HepG2 (cell line): ENCODE measurements around the gene FAM118A. TPM values are rescaled to one million over a fixed set of nuclear protein-coding genes. Genes with fewer than 3 reads are reported as not detected.

Experiments used
- ASH2L ChIP-seq: fragments of 300-600, 200-600 bp; sonication (generic); IDR thresholded peaks from 2 replicates; pipeline ENCODE4 v1.7.0; 2017; ENCODE audit warnings: low read depth, mild to moderate bottlenecking, moderate library complexity, mixed read lengths, low read length; ENCODE audit not compliant: insufficient read length
- CEBPG ChIP-seq: IDR thresholded peaks from 2 replicates; pipeline ENCODE4 v1.6.1; 2016
- EZH2 ChIP-seq: conservative IDR thresholded peaks from 2 replicates; pipeline ENCODE4 v1.6.1; 2012; ENCODE audit warnings: mild to moderate bottlenecking, low read depth, low read length, moderate library complexity
- IKZF4 ChIP-seq: sonication (generic); formaldehyde crosslinking; IDR thresholded peaks from 2 replicates; pipeline ENCODE4 v1.5.1; 2020; ENCODE audit warnings: borderline replicate concordance, mild to moderate bottlenecking, low read depth, missing genetic modification reagents; ENCODE audit errors: not compliant biosample characterization
- MYC ChIP-seq: sonication (generic); formaldehyde crosslinking; IDR thresholded peaks from 2 replicates; pipeline ENCODE4 v1.9.0; 2021; ENCODE audit warnings: missing genetic modification reagents, borderline replicate concordance
- NFYC ChIP-seq: IDR thresholded peaks from 2 replicates; pipeline ENCODE4 v1.6.1; 2016; ENCODE audit warnings: missing genetic modification reagents, missing compliant biosample characterization
- NPAS2 ChIP-seq: sonication (generic); formaldehyde crosslinking; IDR thresholded peaks from 2 replicates; pipeline ENCODE4 v1.8.0; 2022; ENCODE audit warnings: mild to moderate bottlenecking, missing genetic modification reagents, borderline replicate concordance
- NR1H2 ChIP-seq: sonication (generic); formaldehyde crosslinking; IDR thresholded peaks from 2 replicates; pipeline ENCODE4 v1.8.1; 2022; ENCODE audit warnings: low read depth, missing genetic modification reagents, borderline replicate concordance
- POLR2AphosphoS2 ChIP-seq: IDR thresholded peaks from 2 replicates; pipeline ENCODE4 v1.6.1; 2011; ENCODE audit warnings: low read depth, low read length, improper control_type of control experiment
- TFDP2 ChIP-seq: sonication (generic); formaldehyde crosslinking; IDR thresholded peaks from 2 replicates; pipeline ENCODE4 v1.4.0; 2020; ENCODE audit warnings: missing genetic modification reagents
- YEATS4 ChIP-seq: sonication (generic); formaldehyde crosslinking; IDR thresholded peaks from 2 replicates; pipeline ENCODE4 v1.4.0; 2020; ENCODE audit warnings: missing genetic modification reagents, borderline replicate concordance
- ZBTB2 ChIP-seq: sonication (generic); formaldehyde crosslinking; IDR thresholded peaks from 2 replicates; pipeline ENCODE4 v1.8.0; 2022; ENCODE audit warnings: low read depth, missing genetic modification reagents
- ZBTB3 ChIP-seq: sonication (generic); formaldehyde crosslinking; IDR thresholded peaks from 2 replicates; pipeline ENCODE4 v1.4.0; 2020; ENCODE audit warnings: low read depth, mild to moderate bottlenecking, moderate library complexity, missing genetic modification reagents, borderline replicate concordance
- ZFP36L2 ChIP-seq: sonication (generic); formaldehyde crosslinking; IDR thresholded peaks from 2 replicates; pipeline ENCODE4 v1.4.0; 2020; ENCODE audit warnings: missing genetic modification reagents
- ZNF274 ChIP-seq: sonication (generic); formaldehyde crosslinking; IDR thresholded peaks from 2 replicates; pipeline ENCODE4 v1.5.1; 2020; ENCODE audit warnings: mild to moderate bottlenecking, missing genetic modification reagents
- ZNF331 ChIP-seq: sonication (generic); formaldehyde crosslinking; IDR thresholded peaks from 2 replicates; pipeline ENCODE4 v1.4.0; 2020; ENCODE audit warnings: missing genetic modification reagents
- ZNF350 ChIP-seq: sonication (generic); formaldehyde crosslinking; IDR thresholded peaks from 2 replicates; pipeline ENCODE4 v1.4.0; 2020; ENCODE audit warnings: mild to moderate bottlenecking, low read depth, missing genetic modification reagents, borderline replicate concordance
- ZNF552 ChIP-seq: sonication (generic); formaldehyde crosslinking; IDR thresholded peaks from 2 replicates; pipeline ENCODE4 v1.9.0; 2022; ENCODE audit warnings: missing genetic modification reagents, mild to moderate bottlenecking, borderline replicate concordance
- ZNF605 ChIP-seq: sonication (generic); formaldehyde crosslinking; IDR thresholded peaks from 2 replicates; pipeline ENCODE4 v1.8.0; 2022; ENCODE audit warnings: mild to moderate bottlenecking, missing genetic modification reagents
- ZNF776 ChIP-seq: sonication (generic); formaldehyde crosslinking; IDR thresholded peaks from 2 replicates; pipeline ENCODE4 v1.4.0; 2020; ENCODE audit warnings: mild to moderate bottlenecking, missing genetic modification reagents
- polyA plus RNA-seq, 8 experiments: library from polyadenylated mRNA; depleted of rRNA in 3 of 8; stranded (reverse) in 7 of 8; unstranded in 1 of 8; fragments of >200 nt; fragmentation: Illumina TruSeq in 4 of 8; extraction: Trizol in 4 of 8; gene quantifications; 2 replicates each; pipeline versions ENCODE4 v1.2.1 to v1.2.3, GENCODE V29; 2011 to 2016; ENCODE audit warnings: low read depth in 4 of 8, missing spikeins in 1 of 8, mixed read lengths in 1 of 8; ENCODE audit not compliant: insufficient read depth in 1 of 8
- total RNA-seq, 5 experiments: library from RNA; depleted of rRNA; stranded (reverse); fragments of >200 nt; fragmentation: Illumina TruSeq; extraction: Trizol; gene quantifications; 2 replicates each; pipeline ENCODE4 v1.2.3, GENCODE V29; 2016; ENCODE audit warnings: low read depth in 1 of 5
- TF ChIP-seq, protein P1 (sequence below): sonication (generic); formaldehyde crosslinking; IDR thresholded peaks from 2 replicates; pipeline ENCODE4 v1.5.0; 2020; ENCODE audit warnings: missing genetic modification reagents, mild to moderate bottlenecking, borderline replicate concordance
- TF ChIP-seq, protein P2 (sequence below): sonication (generic); formaldehyde crosslinking; conservative IDR thresholded peaks from 2 replicates; pipeline ENCODE4 v1.4.0; 2020; ENCODE audit warnings: missing genetic modification reagents
- TF ChIP-seq, protein P3 (sequence below): sonication (generic); formaldehyde crosslinking; IDR thresholded peaks from 2 replicates; pipeline ENCODE4 v1.4.0; 2020; ENCODE audit warnings: missing genetic modification reagents

FAM118A gene
- total and polyA plus RNA-seq, 2 of the 13 experiments (the other 11 are each of a cell fraction or from before 2014, with no cell fraction given): 36.7 to 48.2 TPM

DNA sequence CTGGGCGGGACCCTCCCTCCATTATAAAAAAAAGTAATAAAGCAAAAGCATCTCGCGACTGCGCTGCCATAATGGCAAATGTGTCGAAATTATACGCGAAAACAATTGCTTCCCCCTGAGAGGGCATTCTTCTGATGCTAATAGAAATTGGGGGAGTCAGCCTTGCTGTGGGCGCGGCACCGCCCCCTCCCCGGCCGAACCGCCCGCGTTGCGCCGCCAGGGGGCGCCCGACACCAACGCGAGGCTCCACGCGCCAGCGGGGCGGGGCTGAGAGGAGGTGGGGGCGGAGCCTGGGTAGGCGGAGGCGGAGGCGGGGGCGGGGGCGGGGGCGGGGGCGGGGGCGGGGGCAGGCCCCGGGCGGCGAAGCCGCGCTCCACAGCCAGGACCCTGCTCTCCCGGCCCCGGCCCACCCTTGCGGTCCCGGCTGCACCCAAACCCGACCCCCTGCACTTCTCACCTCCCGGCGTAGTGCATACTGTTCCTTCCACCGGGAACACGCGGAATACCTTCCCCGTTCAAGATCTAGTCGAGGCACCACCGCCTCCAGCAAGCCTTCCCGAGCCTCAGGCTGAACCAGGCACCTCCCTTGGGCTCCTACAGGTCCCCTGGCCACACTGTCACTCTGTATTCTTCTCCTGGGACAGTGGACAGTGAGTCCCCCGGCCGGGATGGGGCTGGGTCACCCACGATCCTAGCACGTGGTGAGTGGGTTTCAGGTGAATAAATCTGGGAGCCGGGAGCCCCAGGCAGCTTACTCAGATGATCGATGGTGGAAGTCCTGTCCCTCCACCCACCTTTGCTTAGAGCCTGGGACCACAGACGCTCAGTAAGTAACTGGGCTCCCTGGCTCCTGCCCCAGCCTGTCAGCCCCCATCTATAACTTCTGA is 40.5 kb upstream of the FAM118A start (continued):
- no peak for TF ChIP-seq ZBTB2
- TF ChIP-seq NPAS2 (CRISPR knock-in tag): no peak
- peak; percentile 51 for TF ChIP-seq ZNF331 (CRISPR knock-in tag)
- no peak for TF ChIP-seq NR1H2 (CRISPR knock-in tag)
- TF ChIP-seq IKZF4 (CRISPR knock-in tag): peak; percentile 55
- TF ChIP-seq ZBTB3 (CRISPR knock-in tag): no peak
- no peak; the same call in 1 of the 2 replicates for TF ChIP-seq TFDP2 (CRISPR knock-in tag)
- TF ChIP-seq ASH2L: peak; percentile 26
- no peak for TF ChIP-seq EZH2
- no peak for TF ChIP-seq ZFP36L2
- no peak for TF ChIP-seq POLR2AphosphoS2
- no peak for TF ChIP-seq ZNF274 (CRISPR knock-in tag)
- no peak for TF ChIP-seq CEBPG (CRISPR knock-in tag)
- TF ChIP-seq ZNF552: no peak
- TF ChIP-seq, protein P1, sequence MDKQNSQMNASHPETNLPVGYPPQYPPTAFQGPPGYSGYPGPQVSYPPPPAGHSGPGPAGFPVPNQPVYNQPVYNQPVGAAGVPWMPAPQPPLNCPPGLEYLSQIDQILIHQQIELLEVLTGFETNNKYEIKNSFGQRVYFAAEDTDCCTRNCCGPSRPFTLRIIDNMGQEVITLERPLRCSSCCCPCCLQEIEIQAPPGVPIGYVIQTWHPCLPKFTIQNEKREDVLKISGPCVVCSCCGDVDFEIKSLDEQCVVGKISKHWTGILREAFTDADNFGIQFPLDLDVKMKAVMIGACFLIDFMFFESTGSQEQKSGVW (CRISPR knock-in tag): no peak
- TF ChIP-seq YEATS4 (CRISPR knock-in tag): peak; percentile 1; the same call in 1 of the 2 replicates
- 0 out of 2 replicates have a peak, but pooled peaks have one; percentile 33 for TF ChIP-seq ZNF776
- TF ChIP-seq, protein P2, sequence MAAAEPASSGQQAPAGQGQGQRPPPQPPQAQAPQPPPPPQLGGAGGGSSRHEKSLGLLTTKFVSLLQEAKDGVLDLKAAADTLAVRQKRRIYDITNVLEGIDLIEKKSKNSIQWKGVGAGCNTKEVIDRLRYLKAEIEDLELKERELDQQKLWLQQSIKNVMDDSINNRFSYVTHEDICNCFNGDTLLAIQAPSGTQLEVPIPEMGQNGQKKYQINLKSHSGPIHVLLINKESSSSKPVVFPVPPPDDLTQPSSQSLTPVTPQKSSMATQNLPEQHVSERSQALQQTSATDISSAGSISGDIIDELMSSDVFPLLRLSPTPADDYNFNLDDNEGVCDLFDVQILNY (CRISPR knock-in tag): no peak
- peak; percentile 55; the same call in 1 of the 2 replicates for TF ChIP-seq MYC
- peak; percentile 39; the same call in 1 of the 2 replicates for TF ChIP-seq ZNF350 (CRISPR knock-in tag)
- TF ChIP-seq, protein P3, sequence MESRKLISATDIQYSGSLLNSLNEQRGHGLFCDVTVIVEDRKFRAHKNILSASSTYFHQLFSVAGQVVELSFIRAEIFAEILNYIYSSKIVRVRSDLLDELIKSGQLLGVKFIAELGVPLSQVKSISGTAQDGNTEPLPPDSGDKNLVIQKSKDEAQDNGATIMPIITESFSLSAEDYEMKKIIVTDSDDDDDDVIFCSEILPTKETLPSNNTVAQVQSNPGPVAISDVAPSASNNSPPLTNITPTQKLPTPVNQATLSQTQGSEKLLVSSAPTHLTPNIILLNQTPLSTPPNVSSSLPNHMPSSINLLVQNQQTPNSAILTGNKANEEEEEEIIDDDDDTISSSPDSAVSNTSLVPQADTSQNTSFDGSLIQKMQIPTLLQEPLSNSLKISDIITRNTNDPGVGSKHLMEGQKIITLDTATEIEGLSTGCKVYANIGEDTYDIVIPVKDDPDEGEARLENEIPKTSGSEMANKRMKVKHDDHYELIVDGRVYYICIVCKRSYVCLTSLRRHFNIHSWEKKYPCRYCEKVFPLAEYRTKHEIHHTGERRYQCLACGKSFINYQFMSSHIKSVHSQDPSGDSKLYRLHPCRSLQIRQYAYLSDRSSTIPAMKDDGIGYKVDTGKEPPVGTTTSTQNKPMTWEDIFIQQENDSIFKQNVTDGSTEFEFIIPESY (CRISPR knock-in tag): no peak
- peak; percentile 87 for TF ChIP-seq ZNF605 (CRISPR knock-in tag)
- TF ChIP-seq NFYC (CRISPR knock-in tag): no peak
